ENCODE results near the gene SLC31A1. TPM values are rescaled to one million over a fixed set of nuclear protein-coding genes. Genes with fewer than 3 reads are reported as not detected.

Gene SLC31A1
- total RNA-seq, 1 experiment from 2014 or later, result 17.6 TPM

- CTCF ChIA-PET, result no interaction called here
- no TSS peak for BruUV-seq (replicated peaks)
Observed at GRCh38 chr9:113244556-113244955, 23.2 kb downstream of the SLC31A1 start.

GRCh38 chr9:113245894-113246293 lies 24.6 kb downstream of the SLC31A1 start:
- no peak overlapping the region for H3K27ac ChIP-seq (ENCODE audit: low read length)
- ATAC-seq (no peak), DNase-seq (ENCODE audit: low read depth, low spot score) (no peak)
- TF ChIP-seq REST (IDR thresholded peaks at IDR 0.05; ENCODE audit: insufficient read depth in 1 of 2, low read depth in 2 of 2, low read length in 1 of 2) (no peak), CTCF (IDR thresholded peaks at IDR 0.05) (no peak), SIN3A (IDR thresholded peaks at IDR 0.05; ENCODE audit: borderline replicate concordance, insufficient read depth, low read depth, low read length) (no peak), TCF7L2 (IDR thresholded peaks at IDR 0.05; ENCODE audit: low read depth, low read length) (no peak), POLR2AphosphoS5 (IDR thresholded peaks at IDR 0.05; ENCODE audit: low read depth, low read length) (no peak)
- no peak overlapping the region for H3K4me3 ChIP-seq (ENCODE audit: low read depth in 2 of 2, low read length in 2 of 2)
- no peaks in the 10 kb centered on the region for H3K9me3 ChIP-seq (ENCODE audit: control insufficient read depth, insufficient read depth, low read depth, low read length)
- no peaks in the 10 kb centered on the region for H3K4me1 ChIP-seq (ENCODE audit: control insufficient read depth, insufficient read depth, low read length)
- ChIA-PET CTCF (no interaction called here), POLR2A (no interaction called here)
- no peaks in the 10 kb centered on the region for H3K27me3 ChIP-seq (ENCODE audit: control insufficient read depth, insufficient read depth, low read length)
- intact Hi-C loops (cut with micrococcal nuclease; ENCODE audit: unreplicated experiment), result no loop called here
- BruUV-seq (replicated peaks), result no TSS peak
- H3K36me3 ChIP-seq (ENCODE audit: control insufficient read depth, insufficient read depth, low read length), result no peaks in the 10 kb centered on the region
- in situ Hi-C loops (cut with HindIII; ENCODE audit: low pct_unique_long_range_greater_than_20kb, low sequenced_read_pairs), result no loop called here

More at GRCh38 chr9:113244556-113244955, 23.2 kb downstream of the SLC31A1 start:
- intact Hi-C loops (cut with micrococcal nuclease; ENCODE audit: unreplicated experiment) (no loop called here), in situ Hi-C loops (cut with HindIII; ENCODE audit: low pct_unique_long_range_greater_than_20kb, low sequenced_read_pairs) (no loop called here)
- Histone ChIP-seq H3K9me3 (ENCODE audit: control insufficient read depth, insufficient read depth, low read depth, low read length) (no peaks in the 10 kb centered on the region), H3K4me1 (ENCODE audit: control insufficient read depth, insufficient read depth, low read length) (no peaks in the 10 kb centered on the region), H3K27me3 (ENCODE audit: control insufficient read depth, insufficient read depth, low read length) (no peaks in the 10 kb centered on the region), H3K4me3 (ENCODE audit: low read depth in 2 of 2, low read length in 2 of 2) (no peak overlapping the region), H3K27ac (ENCODE audit: low read length) (no peak overlapping the region), H3K36me3 (ENCODE audit: control insufficient read depth, insufficient read depth, low read length) (no peaks in the 10 kb centered on the region)
- TF ChIP-seq SIN3A (IDR thresholded peaks at IDR 0.05; ENCODE audit: borderline replicate concordance, insufficient read depth, low read depth, low read length) (no peak), REST (IDR thresholded peaks at IDR 0.05; ENCODE audit: insufficient read depth in 1 of 2, low read depth in 2 of 2, low read length in 1 of 2) (no peak), TCF7L2 (IDR thresholded peaks at IDR 0.05; ENCODE audit: low read depth, low read length) (no peak), CTCF (IDR thresholded peaks at IDR 0.05) (no peak), POLR2AphosphoS5 (IDR thresholded peaks at IDR 0.05; ENCODE audit: low read depth, low read length) (no peak)
- ATAC-seq, result no peak
- no peak for DNase-seq (ENCODE audit: low read depth, low spot score)
- POLR2A ChIA-PET, result no interaction called here

Data from Panc1 (cell line).